SK-N-SH (cell line): ENCODE measurements around the gene SP1. TPM values are rescaled to one million over a fixed set of nuclear protein-coding genes. Genes with fewer than 3 reads are reported as not detected.
"Not testable (repeated sequence)": the region's sequence is repeated elsewhere in the genome, so short reads cannot be mapped to it uniquely, and the experiment has no call there.

ENCODE experiments used
- CTCF ChIA-PET: fragments of 300-600, 350-600 bp; formaldehyde crosslinking; extraction: SDS; loops from one replicate; lab custom pipeline; 2021; lab: Yijun Ruan, JAX
- POLR2A ChIA-PET: fragments of 350-600 bp; sonication (Branson Sonifier 250); formaldehyde crosslinking; extraction: SDS; loops from one replicate; lab custom pipeline; 2020; ENCODE audit warnings: antibody characterized with exemption, inconsistent platforms; lab: Yijun Ruan, JAX
- DNase-seq: peaks from one replicate; pipeline ENCODE4 v3.0.0; 2012
- H2AFZ ChIP-seq: fragments of 200-600 bp; sonication (generic); 2 replicates; pipeline ENCODE4 v1.8.1; 2016; ENCODE audit warnings: antibody characterized with exemption, mild to moderate bottlenecking, low read depth
- H3F3A ChIP-seq: fragments of 200-600 bp; sonication (generic); replicated peaks from 2 replicates; pipeline ENCODE3; 2016; ENCODE audit warnings: antibody characterized with exemption, mild to moderate bottlenecking; ENCODE audit not compliant: insufficient read depth
- H3K27ac ChIP-seq, 2 experiments: fragments of 200-500 bp in 1 of 2; fragments of 200-600 bp in 1 of 2; sonication (Bioruptor generic) in 1 of 2; sonication (generic), shearing (Covaris generic) in 1 of 2; 2 replicates each; pipeline versions ENCODE4 v1.5.1 to v1.6.1; 2014 to 2016; ENCODE audit warnings: low read depth in 2 of 2, inconsistent platforms in 1 of 2, low read length in 1 of 2, mild to moderate bottlenecking in 1 of 2, mixed read lengths in 1 of 2
- H3K27me3 ChIP-seq: fragments of 200-600 bp; sonication (generic), shearing (Covaris generic); 2 replicates; pipeline ENCODE4 v1.6.1; 2016; ENCODE audit warnings: mixed run types; ENCODE audit not compliant: insufficient read depth
- H3K36me3 ChIP-seq, 2 experiments: fragments of 200-500 bp in 1 of 2; fragments of 200-600 bp in 1 of 2; sonication (Bioruptor generic) in 1 of 2; sonication (generic) in 1 of 2; replicated peaks in 1 of 2; 2 replicates each; pipeline versions ENCODE3 to v1.5.1; 2014 to 2016; ENCODE audit warnings: low read length in 1 of 2, mild to moderate bottlenecking in 1 of 2; ENCODE audit not compliant: insufficient read depth in 2 of 2, control insufficient read depth in 1 of 2
- H3K4me1 ChIP-seq, 2 experiments: fragments of 200-500 bp in 1 of 2; fragments of 200-600 bp in 1 of 2; sonication (Bioruptor generic) in 1 of 2; sonication (generic), shearing (Covaris generic) in 1 of 2; 2 replicates each; pipeline versions ENCODE4 v1.5.1 to v1.6.1; 2014 to 2016; ENCODE audit warnings: low read depth in 1 of 2, low read length in 1 of 2, mixed run types in 1 of 2; ENCODE audit not compliant: insufficient read depth in 2 of 2, control insufficient read depth in 1 of 2
- H3K4me2 ChIP-seq: fragments of 200-600 bp; sonication (generic), shearing (Covaris generic); 2 replicates; pipeline ENCODE4 v1.6.1; 2017; ENCODE audit warnings: mixed run types
- H3K4me3 ChIP-seq, 2 experiments: fragments of 200-500 bp in 1 of 2; fragments of 200-600 bp in 1 of 2; sonication (Bioruptor generic) in 1 of 2; sonication (generic), shearing (Covaris generic) in 1 of 2; 2 replicates each; pipeline versions ENCODE4 v1.5.1 to v1.8.1; 2014 to 2016; ENCODE audit warnings: low read depth in 2 of 2, inconsistent platforms in 1 of 2, low read length in 1 of 2, mild to moderate bottlenecking in 1 of 2, mixed read lengths in 1 of 2, moderate library complexity in 1 of 2
- H3K79me2 ChIP-seq: fragments of 200-600 bp; sonication (generic); 2 replicates; pipeline ENCODE4 v1.8.1; 2017; ENCODE audit warnings: mild to moderate bottlenecking; ENCODE audit not compliant: insufficient read depth
- H3K9ac ChIP-seq: fragments of 200-600 bp; sonication (generic); 2 replicates; pipeline ENCODE4 v1.6.1; 2017; ENCODE audit warnings: mixed run types
- H3K9me2 ChIP-seq: fragments of 200-600 bp; sonication (generic); 2 replicates; pipeline ENCODE4 v1.6.1; 2017; ENCODE audit warnings: mixed run types
- H3K9me3 ChIP-seq: fragments of 200-600 bp; sonication (generic); 2 replicates; pipeline ENCODE4 v1.6.1; 2017; ENCODE audit warnings: mixed run types, mild to moderate bottlenecking, moderate library complexity
- H4K20me1 ChIP-seq: fragments of 200-600 bp; sonication (generic); 2 replicates; pipeline ENCODE4 v1.6.1; 2017; ENCODE audit warnings: mild to moderate bottlenecking, mixed run types; ENCODE audit not compliant: insufficient read depth
- CHD2 ChIP-seq: fragments of 150-350 bp; IDR thresholded peaks from 2 replicates; pipeline ENCODE4 v1.6.1; 2018; ENCODE audit warnings: low read length; ENCODE audit not compliant: partially characterized antibody
- CTCF ChIP-seq: fragments of 200-600 bp; sonication (generic); IDR thresholded peaks from 2 replicates; pipeline ENCODE4 v1.6.1; 2017; ENCODE audit warnings: antibody characterized with exemption, mild to moderate bottlenecking, moderate library complexity
- EP300 ChIP-seq, 2 experiments: IDR thresholded peaks; 2 replicates each; pipeline versions ENCODE4 v1.4.0 to v1.6.1; 2012; ENCODE audit warnings: borderline replicate concordance in 1 of 2, low read depth in 1 of 2, low read length in 1 of 2
- EZH2phosphoT487 ChIP-seq: fragments of 200-600 bp; sonication (generic); IDR thresholded peaks from 2 replicates; pipeline ENCODE4 v1.6.1; 2017; ENCODE audit warnings: low read depth, mixed run types, mild to moderate bottlenecking, antibody characterized with exemption, moderate library complexity, borderline replicate concordance
- FOSL2 ChIP-seq: IDR thresholded peaks from 2 replicates; pipeline ENCODE4 v1.4.0; 2012; ENCODE audit warnings: low read depth, mild to moderate bottlenecking, moderate library complexity, borderline replicate concordance
- FOXJ3 ChIP-seq: sonication (generic); formaldehyde crosslinking; IDR thresholded peaks from 2 replicates; pipeline ENCODE4 v1.5.1; 2020; ENCODE audit warnings: mild to moderate bottlenecking, missing genetic modification reagents
- GATA2 ChIP-seq: sonication (generic); formaldehyde crosslinking; IDR thresholded peaks from 2 replicates; pipeline ENCODE4 v1.5.0; 2020; ENCODE audit warnings: mild to moderate bottlenecking, missing genetic modification reagents
- JUND ChIP-seq: IDR thresholded peaks from 2 replicates; pipeline ENCODE4 v1.4.0; 2012
- MXI1 ChIP-seq: IDR thresholded peaks from 2 replicates; pipeline ENCODE4 v1.6.1; 2012; ENCODE audit warnings: mild to moderate bottlenecking, low read depth, low read length, improper control_type of control experiment
- NFIC ChIP-seq: IDR thresholded peaks from 2 replicates; pipeline ENCODE4 v1.4.0; 2012; ENCODE audit warnings: borderline replicate concordance
- RCOR1 ChIP-seq: fragments of 150-350 bp; IDR thresholded peaks from 2 replicates; pipeline ENCODE4 v1.6.1; 2017; ENCODE audit warnings: antibody characterized with exemption, low read length
- REST ChIP-seq: IDR thresholded peaks from 2 replicates; pipeline ENCODE4 v1.6.1; 2012; ENCODE audit warnings: mild to moderate bottlenecking, low read depth, low read length, moderate library complexity
- RFX5 ChIP-seq: IDR thresholded peaks from 2 replicates; pipeline ENCODE4 v1.6.1; 2012; ENCODE audit warnings: mild to moderate bottlenecking, improper control_type of control experiment, low read length
- TEAD4 ChIP-seq: IDR thresholded peaks from 2 replicates; pipeline ENCODE4 v1.4.0; 2012; ENCODE audit warnings: mild to moderate bottlenecking, borderline replicate concordance; ENCODE audit not compliant: insufficient read depth
- USF1 ChIP-seq: IDR thresholded peaks from 2 replicates; pipeline ENCODE4 v1.4.0; 2012; ENCODE audit warnings: low read depth, borderline replicate concordance
- USF2 ChIP-seq: fragments of 150-350 bp; IDR thresholded peaks from 2 replicates; pipeline ENCODE4 v1.6.1; 2017; ENCODE audit warnings: antibody characterized with exemption, low read length, low read depth, borderline replicate concordance
- YY1 ChIP-seq: IDR thresholded peaks from 2 replicates; pipeline ENCODE4 v1.4.0; 2012; ENCODE audit warnings: low read depth, mild to moderate bottlenecking
- ZBTB33 ChIP-seq: IDR thresholded peaks from 2 replicates; pipeline ENCODE4 v1.4.0; 2012; ENCODE audit warnings: low read depth, borderline replicate concordance
- WGBS: methylation state at CpG from one replicate; pipeline ENCODE4 v1.1.6; 2017; ENCODE audit warnings: low lambda C conversion rate; 5-methylcytosine and 5-hydroxymethylcytosine counted together
- polyA plus RNA-seq, 3 experiments: library from polyadenylated mRNA; depleted of rRNA; stranded (reverse); fragments of >200 nt; gene quantifications; 2 replicates each; pipeline ENCODE4 v1.2.3, GENCODE V29; 2012

SP1 gene
- polyA plus RNA-seq, 1 of the 3 experiments (the other 2 are of a cell fraction), result 12.9 TPM

- no peak overlapping the region for H3K27ac ChIP-seq
- ChIA-PET POLR2A (no interaction called here), CTCF (interaction anchor here (1.6 kb wide), 1 partner anchor 92 kb away, joined by 3 read pairs; no protein-coding TSS in a partner anchor)
- H3K9ac ChIP-seq, result no peak overlapping the region
- no peaks in the 10 kb centered on the region for H3K27me3 ChIP-seq
- no peaks in the 10 kb centered on the region for H3K9me3 ChIP-seq
- 91% methylated on average over 4 of the region's 4 CpGs for WGBS
- no peaks in the 10 kb centered on the region for H3K9me2 ChIP-seq
- peaks cover 0 to 7% of the 10 kb centered on the region in 2 experiments; a peak in 1 of 4 replicates for H3K4me1 ChIP-seq
- peaks cover 11% of the 10 kb centered on the region for H3F3A ChIP-seq
- no peak overlapping the region for H2AFZ ChIP-seq
- 0 out of 2 replicates have a peak overlapping the region, but pooled peaks have one; percentile 8 for H3K4me2 ChIP-seq
- TF ChIP-seq RCOR1 (no peak), MXI1 (no peak), REST (no peak), TEAD4 (no peak), JUND (no peak), ZBTB33 (no peak), USF1 (no peak), USF2 (no peak), GATA2 (CRISPR knock-in tag) (no peak), CHD2 (no peak), FOXJ3 (CRISPR knock-in tag) (no peak), CTCF (no peak), RFX5 (no peak), FOSL2 (no peak), EP300 (IDR thresholded peaks at IDR 0.05; ENCODE audit: borderline replicate concordance in 1 of 2, low read depth in 1 of 2, low read length in 1 of 2) (no peak), NFIC (no peak), YY1 (no peak), EZH2phosphoT487 (no peak)
- no peaks in the 10 kb centered on the region for H4K20me1 ChIP-seq
- H3K79me2 ChIP-seq, result peaks cover 34% of the 10 kb centered on the region
- no peak for DNase-seq
- no peak overlapping the region for H3K4me3 ChIP-seq
- H3K36me3 ChIP-seq, result peaks cover 11 to 20% of the 10 kb centered on the region in 2 experiments
These were observed 64.0 kb downstream of the SP1 start for GRCh38 chr12:53443955-53444354.

- H2AFZ ChIP-seq, DNase-seq, H4K20me1 ChIP-seq, H3K9me2 ChIP-seq, H3K27ac ChIP-seq, H3K9me3 ChIP-seq, H3K27me3 ChIP-seq, H3K4me2 ChIP-seq, H3K9ac ChIP-seq, POLR2A ChIA-PET, H3K4me1 ChIP-seq, H3K4me3 ChIP-seq: not testable (repeated sequence)
- CTCF ChIA-PET, result interaction anchor here (1.1 to 1.6 kb wide), 2 partner anchors 23 to 93 kb away, joined by 3 read pairs; no protein-coding TSS in a partner anchor
- Histone ChIP-seq H3F3A (peaks cover 11% of the 10 kb centered on the region), H3K79me2 (peaks cover 34% of the 10 kb centered on the region), H3K36me3 (peaks cover 11 to 20% of the 10 kb centered on the region in 2 experiments)
- 96% methylated on average over 11 of the region's 11 CpGs for WGBS
These were observed 64.8 kb downstream of the SP1 start for GRCh38 chr12:53444593-53445325.
